Measurements from ENCODE around the gene SLC19A1.

SLC19A1 gene

DNA sequence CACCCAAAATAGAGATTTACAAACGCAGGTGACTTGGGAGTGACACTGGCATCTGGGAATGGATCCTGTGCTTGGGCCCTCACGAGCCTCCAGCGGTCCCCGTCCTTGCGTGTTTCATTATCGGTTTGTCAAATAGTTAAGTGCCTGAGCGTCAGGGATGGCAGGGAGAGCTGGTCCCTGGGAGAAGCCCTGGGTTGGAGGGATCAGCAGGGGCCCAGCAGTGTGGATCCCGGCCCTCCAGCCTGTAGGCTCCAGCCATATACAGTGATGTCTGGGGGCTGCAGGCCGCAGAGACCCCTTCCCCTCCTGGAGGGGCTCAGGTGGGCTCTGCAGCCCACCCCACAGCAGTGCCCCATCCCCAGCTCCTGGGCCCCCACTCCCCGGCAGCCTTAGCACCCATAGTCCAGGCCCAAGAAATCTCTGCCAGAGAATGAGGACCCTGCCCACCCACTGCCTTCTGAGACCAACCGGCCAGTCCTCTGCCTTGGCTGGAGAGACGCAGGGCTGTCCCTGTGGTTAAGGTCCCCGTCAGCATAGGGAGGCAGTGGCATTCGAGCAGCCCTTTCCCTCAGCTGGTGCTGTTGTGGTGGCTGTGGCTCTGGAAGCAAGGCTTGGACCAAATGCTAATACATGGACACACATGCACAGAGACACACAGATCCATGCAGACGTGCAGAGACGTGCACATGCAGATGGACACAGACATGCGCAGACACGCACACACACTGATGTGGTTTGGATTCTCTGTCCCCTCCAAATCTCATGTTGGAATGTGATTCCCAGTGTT lies 2.4 kb upstream of the SLC19A1 start:
- TF ChIP-seq EZH2 (optimal IDR thresholded peaks at IDR 0.05; ENCODE audit: low read depth, low read length) (no peak), EZH2phosphoT487 (IDR thresholded peaks at IDR 0.05; ENCODE audit: low read length) (no peak)
- H3K4me2 ChIP-seq (ENCODE audit: low read depth, low read length) = no peak overlapping the region

DNA sequence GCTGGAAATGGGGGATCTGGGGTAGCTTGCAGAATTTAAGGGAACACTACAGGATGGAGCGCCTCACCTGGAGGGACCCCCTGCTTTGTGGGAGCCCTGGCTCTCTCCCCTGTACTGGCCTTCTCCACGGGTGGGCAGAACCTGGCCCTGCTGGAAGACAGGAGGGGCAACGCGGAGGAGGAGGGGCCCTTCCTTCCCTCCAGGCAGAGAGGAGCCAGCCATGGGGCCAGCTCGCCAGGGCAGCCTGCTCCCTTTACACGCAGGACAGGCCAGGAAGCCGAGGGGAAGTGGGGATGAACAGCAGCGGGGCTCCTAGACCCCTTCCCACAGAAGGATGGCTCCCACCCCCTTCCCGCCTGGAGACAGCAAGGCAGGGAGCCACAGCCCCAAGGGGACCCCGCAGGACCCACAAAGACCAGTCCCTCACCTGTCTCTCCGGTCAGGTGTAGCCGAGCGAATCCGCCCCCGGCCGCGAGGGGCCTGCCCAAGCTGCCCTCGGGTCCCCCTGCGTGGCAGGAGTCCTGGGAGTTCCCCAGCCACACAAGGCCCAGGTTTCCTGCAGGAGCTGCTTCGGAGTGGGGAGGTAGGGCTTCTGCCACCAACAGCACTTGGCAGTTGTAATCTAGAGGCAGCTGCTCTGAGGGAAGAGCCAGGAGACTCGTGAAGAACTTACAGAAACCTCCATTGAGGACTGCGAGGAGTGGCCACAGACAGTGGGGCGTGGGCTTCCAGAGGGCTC lies 1.6 kb upstream of the SLC19A1 start:
- Histone ChIP-seq H2AFZ (ENCODE audit: low read length) (no peak overlapping the region), H3K4me1 (ENCODE audit: low read length) (peaks cover 6% of the 10 kb centered on the region; the same call in 1 of the 2 replicates), H3K36me3 (replicated peaks; ENCODE audit: insufficient read depth, low read length) (no peaks in the 10 kb centered on the region), H3K9ac (ENCODE audit: low read length) (no peak overlapping the region), H3K4me2 (ENCODE audit: low read depth, low read length) (no peak overlapping the region), H4K20me1 (ENCODE audit: insufficient read depth, low read length) (no peaks in the 10 kb centered on the region), H3F3A (ENCODE audit: insufficient read depth, low read length) (no peaks in the 10 kb centered on the region), H3K9me3 (replicated peaks; ENCODE audit: insufficient read depth, low read length) (no peaks in the 10 kb centered on the region), H3K27ac (ENCODE audit: low read length) (no peak overlapping the region), H3K27me3 (replicated peaks; ENCODE audit: insufficient read depth, low read length) (peaks cover 42% of the 10 kb centered on the region), H3K4me3 (ENCODE audit: low read length) (no peak overlapping the region), H3K79me2 (ENCODE audit: low read length) (peaks cover 29% of the 10 kb centered on the region), H3K9me2 (replicated peaks; ENCODE audit: insufficient read depth, low read length) (no peaks in the 10 kb centered on the region)
- no peak for TF ChIP-seq EZH2phosphoT487 (IDR thresholded peaks at IDR 0.05; ENCODE audit: low read length)
- no peak for TF ChIP-seq EZH2 (optimal IDR thresholded peaks at IDR 0.05; ENCODE audit: low read depth, low read length)
- TF ChIP-seq, protein P1, sequence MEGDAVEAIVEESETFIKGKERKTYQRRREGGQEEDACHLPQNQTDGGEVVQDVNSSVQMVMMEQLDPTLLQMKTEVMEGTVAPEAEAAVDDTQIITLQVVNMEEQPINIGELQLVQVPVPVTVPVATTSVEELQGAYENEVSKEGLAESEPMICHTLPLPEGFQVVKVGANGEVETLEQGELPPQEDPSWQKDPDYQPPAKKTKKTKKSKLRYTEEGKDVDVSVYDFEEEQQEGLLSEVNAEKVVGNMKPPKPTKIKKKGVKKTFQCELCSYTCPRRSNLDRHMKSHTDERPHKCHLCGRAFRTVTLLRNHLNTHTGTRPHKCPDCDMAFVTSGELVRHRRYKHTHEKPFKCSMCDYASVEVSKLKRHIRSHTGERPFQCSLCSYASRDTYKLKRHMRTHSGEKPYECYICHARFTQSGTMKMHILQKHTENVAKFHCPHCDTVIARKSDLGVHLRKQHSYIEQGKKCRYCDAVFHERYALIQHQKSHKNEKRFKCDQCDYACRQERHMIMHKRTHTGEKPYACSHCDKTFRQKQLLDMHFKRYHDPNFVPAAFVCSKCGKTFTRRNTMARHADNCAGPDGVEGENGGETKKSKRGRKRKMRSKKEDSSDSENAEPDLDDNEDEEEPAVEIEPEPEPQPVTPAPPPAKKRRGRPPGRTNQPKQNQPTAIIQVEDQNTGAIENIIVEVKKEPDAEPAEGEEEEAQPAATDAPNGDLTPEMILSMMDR (IDR thresholded peaks at IDR 0.05; ENCODE audit: low read length) = no peak
- DNase-seq = no peak

More for the DNA sequence above, 2.4 kb upstream of the SLC19A1 start:
- no peaks in the 10 kb centered on the region for H3K36me3 ChIP-seq (replicated peaks; ENCODE audit: insufficient read depth, low read length)
- DNase-seq = no peak
- no peak overlapping the region for H3K27ac ChIP-seq (ENCODE audit: low read length)
- H3K4me3 ChIP-seq (ENCODE audit: low read length) = no peak overlapping the region
- no peaks in the 10 kb centered on the region for H4K20me1 ChIP-seq (ENCODE audit: insufficient read depth, low read length)
- H3K79me2 ChIP-seq (ENCODE audit: low read length) = peaks cover 22% of the 10 kb centered on the region
- peaks cover 47% of the 10 kb centered on the region for H3K27me3 ChIP-seq (replicated peaks; ENCODE audit: insufficient read depth, low read length)
- H2AFZ ChIP-seq (ENCODE audit: low read length) = no peak overlapping the region
- no peaks in the 10 kb centered on the region for H3K9me3 ChIP-seq (replicated peaks; ENCODE audit: insufficient read depth, low read length)
- peaks cover 6% of the 10 kb centered on the region; the same call in 1 of the 2 replicates for H3K4me1 ChIP-seq (ENCODE audit: low read length)
- H3F3A ChIP-seq (ENCODE audit: insufficient read depth, low read length) = no peaks in the 10 kb centered on the region
- no peak overlapping the region for H3K9ac ChIP-seq (ENCODE audit: low read length)
- H3K9me2 ChIP-seq (replicated peaks; ENCODE audit: insufficient read depth, low read length) = no peaks in the 10 kb centered on the region

DNA sequence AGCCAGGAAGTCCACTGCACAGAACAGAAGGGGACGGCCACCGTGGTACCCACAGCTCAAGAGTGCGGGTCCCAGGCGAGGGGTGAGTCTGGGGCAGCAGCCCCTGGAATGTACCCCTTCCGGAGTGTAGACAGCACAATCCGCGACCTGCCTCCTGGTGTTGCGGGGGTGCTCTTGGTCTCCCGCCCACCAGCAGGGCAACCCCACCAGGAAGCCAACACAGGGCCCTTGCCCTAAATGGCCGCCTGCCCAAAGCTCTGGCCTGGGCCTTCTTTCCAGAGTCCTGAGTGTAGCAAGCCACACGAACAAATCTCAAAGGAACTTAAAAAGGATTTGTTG lies 1.1 kb upstream of the SLC19A1 start:
- Histone ChIP-seq H3K4me3 (ENCODE audit: low read length) (no peak overlapping the region), H3K36me3 (replicated peaks; ENCODE audit: insufficient read depth, low read length) (no peaks in the 10 kb centered on the region), H3K27ac (ENCODE audit: low read length) (no peak overlapping the region), H3K9me2 (replicated peaks; ENCODE audit: insufficient read depth, low read length) (no peaks in the 10 kb centered on the region), H3K79me2 (ENCODE audit: low read length) (peaks cover 35% of the 10 kb centered on the region), H3K27me3 (replicated peaks; ENCODE audit: insufficient read depth, low read length) (peaks cover 37% of the 10 kb centered on the region), H3K9me3 (replicated peaks; ENCODE audit: insufficient read depth, low read length) (no peaks in the 10 kb centered on the region), H3K4me1 (ENCODE audit: low read length) (peaks cover 6% of the 10 kb centered on the region; the same call in 1 of the 2 replicates), H3F3A (ENCODE audit: insufficient read depth, low read length) (no peaks in the 10 kb centered on the region), H2AFZ (ENCODE audit: low read length) (no peak overlapping the region), H3K4me2 (ENCODE audit: low read depth, low read length) (no peak overlapping the region), H4K20me1 (ENCODE audit: insufficient read depth, low read length) (no peaks in the 10 kb centered on the region), H3K9ac (ENCODE audit: low read length) (no peak overlapping the region)
- no peak for DNase-seq
- TF ChIP-seq EZH2phosphoT487 (IDR thresholded peaks at IDR 0.05; ENCODE audit: low read length) = no peak
- TF ChIP-seq, protein P1 (IDR thresholded peaks at IDR 0.05; ENCODE audit: low read length) = no peak

Data from MM.1S (cell line).